Endothelial cell of umbilical vein (primary cell): Measurements from ENCODE around the gene GRK5. TPM values are rescaled to one million over a fixed set of nuclear protein-coding genes. Genes with fewer than 3 reads are reported as not detected.

Experiments used
- BruUV-seq: library from RNA; stranded (reverse); fragments of 400-500 nt; replicated peaks from 2 replicates; lab custom pipeline; 2021; lab: Mats Ljungman, UMichigan
- CTCF ChIA-PET: fragments of 300-600, 350-600 bp; sonication (Branson Sonifier 250); formaldehyde crosslinking; loops from one replicate; lab custom pipeline; 2021; ENCODE audit warnings: antibody characterized with exemption, inconsistent platforms; lab: Charles Lee
- POLR2A ChIA-PET: fragments of 300-600, 350-600 bp; sonication (Branson Sonifier 250); formaldehyde crosslinking; loops from one replicate; lab custom pipeline; 2021; ENCODE audit warnings: antibody characterized with exemption, inconsistent platforms; lab: Charles Lee
- DNase-seq: peaks from one replicate; pipeline ENCODE4 v3.0.0-alpha.2; 2011; ENCODE audit warnings: low read depth, low spot score
- FAIRE-seq: peaks from 2 replicates; lab custom pipeline; 2011; peaks lifted over from hg19 to GRCh38; lab: Jason Lieb, UNC
- H2AFZ ChIP-seq: 2 replicates; pipeline ENCODE4 v1.6.0; 2012; ENCODE audit warnings: low read depth, low read length, control low read depth, inconsistent platforms
- H3K27ac ChIP-seq: 2 replicates; pipeline ENCODE4 v1.5.1; 2011; ENCODE audit warnings: low read depth, mild to moderate bottlenecking, control low read depth, low read length, moderate library complexity; ENCODE audit not compliant: insufficient read depth
- H3K27me3 ChIP-seq, 2 experiments: 2 replicates each; pipeline versions ENCODE4 v1.6.0 to v1.6.1; 2011; ENCODE audit warnings: low read length in 2 of 2, mixed read lengths in 1 of 2; ENCODE audit not compliant: control insufficient read depth in 2 of 2, insufficient read depth in 2 of 2
- H3K36me3 ChIP-seq, 2 experiments: 2 replicates in 1 of 2; 3 replicates in 1 of 2; pipeline ENCODE4 v1.5.1; 2011; ENCODE audit warnings: low read length in 2 of 2, mild to moderate bottlenecking in 1 of 2, moderate library complexity in 1 of 2; ENCODE audit not compliant: control insufficient read depth in 2 of 2, insufficient read depth in 2 of 2; ENCODE audit errors: extremely low read depth in 1 of 2
- H3K4me1 ChIP-seq: 3 replicates; pipeline ENCODE4 v1.5.1; 2011; ENCODE audit warnings: mild to moderate bottlenecking, low read length; ENCODE audit not compliant: control insufficient read depth, insufficient read depth; ENCODE audit errors: extremely low read depth
- H3K4me2 ChIP-seq: 2 replicates; pipeline ENCODE4 v1.6.1; 2011; ENCODE audit warnings: low read length, control low read depth, mixed read lengths; ENCODE audit not compliant: insufficient read depth
- H3K4me3 ChIP-seq, 3 experiments: fragments of 200-600 bp in 1 of 3; sonication (generic), shearing (Covaris generic) in 1 of 3; replicated peaks in 1 of 3; 2 replicates each; pipeline ENCODE4 v1.5.1; 2011 to 2016; ENCODE audit warnings: control low read depth in 3 of 3, low read length in 3 of 3, mild to moderate bottlenecking in 2 of 3, inconsistent platforms in 1 of 3, low read depth in 1 of 3, moderate library complexity in 1 of 3; ENCODE audit not compliant: insufficient read depth in 1 of 3
- H3K79me2 ChIP-seq: 2 replicates; pipeline ENCODE4 v1.6.0; 2012; ENCODE audit warnings: low read length, inconsistent platforms; ENCODE audit not compliant: control insufficient read depth, insufficient read depth
- H3K9ac ChIP-seq: replicated peaks from 2 replicates; pipeline ENCODE3; 2011; ENCODE audit warnings: low read length, control low read depth; ENCODE audit not compliant: insufficient read depth; ENCODE audit errors: extremely low read depth
- H3K9me1 ChIP-seq: replicated peaks from 3 replicates; pipeline ENCODE4 v1.6.0; 2011; ENCODE audit warnings: mild to moderate bottlenecking, low read length; ENCODE audit not compliant: control insufficient read depth, insufficient read depth; ENCODE audit errors: extremely low read depth
- H3K9me3 ChIP-seq: replicated peaks from 2 replicates; pipeline ENCODE4 v1.5.1; 2012; ENCODE audit warnings: low read length, inconsistent platforms; ENCODE audit not compliant: control insufficient read depth, insufficient read depth
- H4K20me1 ChIP-seq: replicated peaks from 2 replicates; pipeline ENCODE3; 2011; ENCODE audit warnings: mild to moderate bottlenecking, low read length; ENCODE audit not compliant: control insufficient read depth, insufficient read depth; ENCODE audit errors: extremely low read depth
- EZH2 ChIP-seq: IDR thresholded peaks from 2 replicates; pipeline ENCODE4 v1.6.1; 2012; ENCODE audit warnings: borderline replicate concordance, low read depth, mild to moderate bottlenecking, moderate library complexity, low read length, inconsistent platforms; ENCODE audit not compliant: severe bottlenecking
- FOS ChIP-seq: IDR thresholded peaks from 2 replicates; pipeline ENCODE4 v1.6.1; 2011; ENCODE audit warnings: mild to moderate bottlenecking, low read length, moderate library complexity, borderline replicate concordance; ENCODE audit not compliant: insufficient read depth
- GATA2 ChIP-seq: IDR thresholded peaks from 2 replicates; pipeline ENCODE4 v1.7.0; 2011; ENCODE audit warnings: low read depth, mild to moderate bottlenecking, moderate library complexity, mixed read lengths, low read length; ENCODE audit not compliant: insufficient read length, insufficient read depth
- JUN ChIP-seq: IDR thresholded peaks from 2 replicates; pipeline ENCODE4 v1.6.1; 2011; ENCODE audit warnings: borderline replicate concordance, low read depth; ENCODE audit not compliant: insufficient read length, insufficient read depth
- MYC ChIP-seq: IDR thresholded peaks from one replicate; pipeline ENCODE4 v1.6.1; 2011; ENCODE audit warnings: mild to moderate bottlenecking, low read depth, low read length
- POLR2A ChIP-seq: IDR thresholded peaks from 2 replicates; pipeline ENCODE4 v1.6.1; 2012; ENCODE audit warnings: low read depth, mild to moderate bottlenecking, control low read depth, low read length
- POLR2AphosphoS5 ChIP-seq: IDR thresholded peaks from 2 replicates; pipeline ENCODE4 v1.6.1; 2012; ENCODE audit warnings: low read depth, mild to moderate bottlenecking, control low read depth, low read length, moderate library complexity; ENCODE audit not compliant: insufficient read depth
- dilution Hi-C: fragments of 300-500 bp; cut with MboI; formaldehyde crosslinking; loops from one replicate; pipeline ENCODE4 v1.15.0; 2019; ENCODE audit warnings: low sequenced_read_pairs; ENCODE audit not compliant: extremely low pct_ligation_motif_present
- intact Hi-C: fragments of 100-400 bp; cut with micrococcal nuclease; formaldehyde crosslinking; loops from one replicate; pipeline ENCODE4 v1.10.0; 2022
- polyA plus RNA-seq, 4 experiments: library from polyadenylated mRNA; depleted of rRNA in 3 of 4; stranded (reverse) in 3 of 4; unstranded in 1 of 4; fragments of >200 nt; gene quantifications; 2 replicates each; pipeline versions ENCODE4 v1.2.1 to v1.2.3, GENCODE V29; 2011 to 2012; ENCODE audit warnings: missing spikeins in 1 of 4
- total RNA-seq: library from RNA; stranded (reverse); gene quantifications from 2 replicates; pipeline ENCODE4 v1.2.3, GENCODE V29; 2021
- TF ChIP-seq, protein P1 (sequence below), 2 donors: IDR thresholded peaks; 1 replicate in 1 of 2; 2 replicates in 1 of 2; pipeline ENCODE4 v1.5.1; 2011; ENCODE audit warnings: low read length in 2 of 2, mild to moderate bottlenecking in 2 of 2, moderate library complexity in 2 of 2, control low read depth in 1 of 2, inconsistent platforms in 1 of 2, low read depth in 1 of 2; ENCODE audit not compliant: insufficient read depth in 1 of 2; ENCODE audit errors: extremely low read depth in 1 of 2
- TF ChIP-seq, protein P2 (sequence below): IDR thresholded peaks from 2 replicates; pipeline ENCODE4 v1.6.1; 2011; ENCODE audit not compliant: insufficient read depth, insufficient read length

The GRK5 gene
- total and polyA plus RNA-seq, 2 donors (not counting 3 experiments of a cell fraction or from before 2014, with no cell fraction given) = 13.1 to 29.5 TPM

DNA sequence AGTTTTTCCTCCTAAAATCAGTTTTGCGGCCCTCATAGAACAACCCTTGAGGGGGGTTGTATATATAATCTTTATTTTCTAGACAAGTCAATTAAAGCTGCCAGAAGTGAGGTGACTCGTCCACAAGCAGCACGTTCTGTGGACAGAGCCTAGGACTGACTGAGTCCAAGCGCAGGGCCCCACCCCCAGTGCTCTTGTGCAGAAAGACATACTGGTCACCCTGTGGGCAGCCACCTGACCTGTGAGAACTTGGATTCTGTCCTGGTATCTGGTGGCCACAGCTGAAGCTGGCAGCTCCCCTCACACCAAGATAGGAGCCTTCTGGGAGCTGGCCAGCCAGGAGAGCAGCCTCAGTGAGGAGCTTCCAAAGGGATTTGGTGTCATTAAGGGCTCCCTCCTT, 89.3 kb downstream of the GRK5 start:
- POLR2A ChIA-PET = no interaction called here
- Histone ChIP-seq H3K79me2 (no peaks in the 10 kb centered on the region), H3K9me1 (no peaks in the 10 kb centered on the region), H2AFZ (no peak overlapping the region), H3K36me3 (no peaks in the 10 kb centered on the region), H3K9ac (no peak overlapping the region), H3K27ac (no peak overlapping the region), H3K4me2 (no peak overlapping the region), H3K4me1 (peaks cover 7% of the 10 kb centered on the region), H3K4me3 (no peak overlapping the region), H4K20me1 (no peaks in the 10 kb centered on the region), H3K9me3 (no peaks in the 10 kb centered on the region), H3K27me3 (no peaks in the 10 kb centered on the region)
- TF ChIP-seq MYC (no peak), POLR2A (no peak), FOS (no peak), EZH2 (no peak), POLR2AphosphoS5 (no peak), GATA2 (no peak), JUN (no peak)
- TF ChIP-seq, protein P1, sequence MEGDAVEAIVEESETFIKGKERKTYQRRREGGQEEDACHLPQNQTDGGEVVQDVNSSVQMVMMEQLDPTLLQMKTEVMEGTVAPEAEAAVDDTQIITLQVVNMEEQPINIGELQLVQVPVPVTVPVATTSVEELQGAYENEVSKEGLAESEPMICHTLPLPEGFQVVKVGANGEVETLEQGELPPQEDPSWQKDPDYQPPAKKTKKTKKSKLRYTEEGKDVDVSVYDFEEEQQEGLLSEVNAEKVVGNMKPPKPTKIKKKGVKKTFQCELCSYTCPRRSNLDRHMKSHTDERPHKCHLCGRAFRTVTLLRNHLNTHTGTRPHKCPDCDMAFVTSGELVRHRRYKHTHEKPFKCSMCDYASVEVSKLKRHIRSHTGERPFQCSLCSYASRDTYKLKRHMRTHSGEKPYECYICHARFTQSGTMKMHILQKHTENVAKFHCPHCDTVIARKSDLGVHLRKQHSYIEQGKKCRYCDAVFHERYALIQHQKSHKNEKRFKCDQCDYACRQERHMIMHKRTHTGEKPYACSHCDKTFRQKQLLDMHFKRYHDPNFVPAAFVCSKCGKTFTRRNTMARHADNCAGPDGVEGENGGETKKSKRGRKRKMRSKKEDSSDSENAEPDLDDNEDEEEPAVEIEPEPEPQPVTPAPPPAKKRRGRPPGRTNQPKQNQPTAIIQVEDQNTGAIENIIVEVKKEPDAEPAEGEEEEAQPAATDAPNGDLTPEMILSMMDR (IDR thresholded peaks at IDR 0.05; ENCODE audit: extremely low read depth in 1 of 2, insufficient read depth in 1 of 2, low read depth in 1 of 2, low read length in 2 of 2) = no peak
- TF ChIP-seq, protein P2, sequence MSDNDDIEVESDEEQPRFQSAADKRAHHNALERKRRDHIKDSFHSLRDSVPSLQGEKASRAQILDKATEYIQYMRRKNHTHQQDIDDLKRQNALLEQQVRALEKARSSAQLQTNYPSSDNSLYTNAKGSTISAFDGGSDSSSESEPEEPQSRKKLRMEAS = no peak
- CTCF ChIA-PET = no interaction called here
- DNase-seq (no peak), FAIRE-seq (no peak)
- intact Hi-C loops = no loop called here
- BruUV-seq = no TSS peak
- dilution Hi-C loops = no loop called here
